PC-9 (cell line): ENCODE results near the gene THAP8.

Experiments used
- EZH2 ChIP-seq: fragments of 200-600 bp; sonication (generic); IDR thresholded peaks from 2 replicates; pipeline ENCODE4 v1.8.0; 2017; ENCODE audit warnings: antibody characterized with exemption, low read depth
- TF ChIP-seq, protein P1 (sequence below): fragments of 200-600 bp; sonication (generic); conservative IDR thresholded peaks from 2 replicates; pipeline ENCODE4 v1.6.1; 2017; ENCODE audit warnings: mixed run types, antibody characterized with exemption, mild to moderate bottlenecking, moderate library complexity

GRCh38 chr19:36013280-36014011 is 40.6 kb downstream of the THAP8 start:
- TF ChIP-seq EZH2: no peak
- TF ChIP-seq, protein P1, sequence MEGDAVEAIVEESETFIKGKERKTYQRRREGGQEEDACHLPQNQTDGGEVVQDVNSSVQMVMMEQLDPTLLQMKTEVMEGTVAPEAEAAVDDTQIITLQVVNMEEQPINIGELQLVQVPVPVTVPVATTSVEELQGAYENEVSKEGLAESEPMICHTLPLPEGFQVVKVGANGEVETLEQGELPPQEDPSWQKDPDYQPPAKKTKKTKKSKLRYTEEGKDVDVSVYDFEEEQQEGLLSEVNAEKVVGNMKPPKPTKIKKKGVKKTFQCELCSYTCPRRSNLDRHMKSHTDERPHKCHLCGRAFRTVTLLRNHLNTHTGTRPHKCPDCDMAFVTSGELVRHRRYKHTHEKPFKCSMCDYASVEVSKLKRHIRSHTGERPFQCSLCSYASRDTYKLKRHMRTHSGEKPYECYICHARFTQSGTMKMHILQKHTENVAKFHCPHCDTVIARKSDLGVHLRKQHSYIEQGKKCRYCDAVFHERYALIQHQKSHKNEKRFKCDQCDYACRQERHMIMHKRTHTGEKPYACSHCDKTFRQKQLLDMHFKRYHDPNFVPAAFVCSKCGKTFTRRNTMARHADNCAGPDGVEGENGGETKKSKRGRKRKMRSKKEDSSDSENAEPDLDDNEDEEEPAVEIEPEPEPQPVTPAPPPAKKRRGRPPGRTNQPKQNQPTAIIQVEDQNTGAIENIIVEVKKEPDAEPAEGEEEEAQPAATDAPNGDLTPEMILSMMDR: no peak
